Left cardiac atrium (tissue), 4 donors: Measurements from ENCODE around the gene ANKMY1. TPM values are rescaled to one million over a fixed set of nuclear protein-coding genes. Genes with fewer than 3 reads are reported as not detected.

ENCODE experiments used
- ATAC-seq, 2 donors: fragments of 200-7000 bp; cut with Tn5 transposase; one replicate each; pipeline ENCODE4 v1.9.1; 2020; ENCODE audit warnings: mild to moderate bottlenecking in 2 of 2, moderate library complexity in 2 of 2
- DNase-seq: peaks from one replicate; pipeline ENCODE4 v3.0.0-alpha.2; 2020
- intact Hi-C, 2 donors: fragments of 100-400 bp; cut with DNase I; formaldehyde crosslinking; loops; one replicate each; pipeline versions ENCODE4 v1.14.1 to v1.15.1; 2022 to 2023
- total RNA-seq, 2 donors: library from RNA; stranded (reverse); fragmentation: NEBNext Ultra II Directional; extraction: Animal tissue kit (Norgen Biotek cat#: 25700); gene quantifications; one replicate each; pipeline ENCODE4 v1.2.1, GENCODE V29; 2021
- donor health status: DM: no; HTN: yes; CAD: no.
- donor health status: DM: no; HTN: yes; CAD: no; lungs with severe emphysema.
- donor health status: DM: yes; HTN: yes; CAD: no.
- donor health status: Dilated cardiomyopathy.

The ANKMY1 gene
- total RNA-seq, 2 donors from 2014 or later = 4.9 to 8.1 TPM

DNA sequence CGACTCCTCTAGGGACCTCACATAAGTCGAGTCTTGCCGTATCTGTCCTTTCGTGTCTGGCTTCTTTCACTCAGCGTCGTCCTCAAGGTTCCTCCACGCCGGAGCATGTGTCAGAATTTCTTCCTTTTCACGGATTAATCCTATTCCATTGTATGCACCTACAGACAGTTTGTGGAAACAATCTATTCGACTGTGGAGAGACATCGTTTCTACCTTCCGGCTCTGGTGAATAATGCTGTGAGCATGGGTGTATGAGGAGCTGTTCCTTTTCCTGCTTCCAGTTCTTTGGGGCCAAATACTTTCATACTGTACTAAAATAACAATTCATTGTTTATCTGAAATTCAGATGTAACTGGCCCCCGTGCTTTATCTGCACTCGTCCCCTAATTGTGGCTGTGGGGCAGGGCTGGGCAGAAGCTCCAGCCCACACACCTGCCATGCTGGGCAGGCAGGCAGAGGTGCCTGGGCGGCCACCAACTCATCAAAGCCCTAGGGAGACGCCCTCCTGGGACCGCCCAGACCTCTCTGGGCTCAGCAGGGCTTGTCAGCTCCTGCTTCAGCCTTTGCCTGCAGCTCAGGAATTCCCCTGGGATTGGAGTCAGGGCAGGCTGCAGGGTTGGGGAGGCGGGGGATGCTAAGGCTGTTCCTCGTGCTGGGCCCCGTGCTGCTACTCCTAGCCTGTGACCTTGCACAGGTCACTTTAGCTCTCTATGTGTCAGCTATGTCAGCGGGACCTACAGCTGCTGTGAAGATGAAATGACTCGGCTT, 107.8 kb downstream of the ANKMY1 start:
- DNase-seq (peak; percentile 12), ATAC-seq (no peak)
- intact Hi-C loops = no loop called here

DNA sequence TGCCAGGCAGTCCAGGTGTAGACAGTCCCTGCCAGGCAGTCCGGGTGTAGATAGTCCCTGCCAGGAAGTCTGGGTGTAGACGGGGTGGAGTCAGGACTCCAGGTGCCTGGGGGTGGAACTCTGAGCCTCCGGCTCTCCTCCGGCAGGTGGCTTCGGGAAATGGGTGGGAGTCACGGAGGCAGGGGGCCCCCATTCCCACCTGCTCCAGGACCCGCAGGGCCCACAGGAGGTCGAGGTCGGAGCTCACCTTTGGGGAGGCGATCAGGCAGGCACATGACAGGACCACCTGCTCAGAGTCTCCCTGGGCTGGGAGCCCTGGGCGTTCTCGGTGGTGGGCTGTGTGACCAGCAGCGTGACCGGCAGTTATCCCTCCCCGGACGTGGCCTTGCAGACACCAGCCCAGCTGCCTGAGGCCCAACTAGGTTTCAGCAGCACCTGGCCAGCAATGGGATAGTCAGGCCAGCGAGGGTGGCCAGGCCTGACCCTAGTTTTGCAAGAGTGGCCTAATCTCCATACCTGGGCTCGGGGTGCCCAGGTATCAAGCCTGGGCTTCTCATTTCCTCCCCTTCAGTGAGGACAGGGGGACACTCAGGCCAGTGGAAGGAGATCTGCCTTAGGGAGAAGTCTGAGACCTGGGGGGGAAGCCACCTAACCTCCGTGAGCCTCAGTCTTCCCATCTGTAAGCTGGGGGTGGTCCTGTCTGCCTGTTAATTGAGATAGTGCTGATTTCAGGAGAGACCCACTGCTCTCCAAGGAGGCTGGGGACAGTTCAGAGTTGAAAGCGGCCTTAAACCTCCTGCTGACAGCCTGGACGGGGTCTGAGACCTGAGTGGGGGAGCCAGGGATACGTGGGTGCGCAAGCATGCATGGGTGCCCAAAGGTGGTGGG, 109.2 kb downstream of the ANKMY1 start:
- no peak for ATAC-seq
- DNase-seq = no peak
- intact Hi-C loops = no loop called here

DNA sequence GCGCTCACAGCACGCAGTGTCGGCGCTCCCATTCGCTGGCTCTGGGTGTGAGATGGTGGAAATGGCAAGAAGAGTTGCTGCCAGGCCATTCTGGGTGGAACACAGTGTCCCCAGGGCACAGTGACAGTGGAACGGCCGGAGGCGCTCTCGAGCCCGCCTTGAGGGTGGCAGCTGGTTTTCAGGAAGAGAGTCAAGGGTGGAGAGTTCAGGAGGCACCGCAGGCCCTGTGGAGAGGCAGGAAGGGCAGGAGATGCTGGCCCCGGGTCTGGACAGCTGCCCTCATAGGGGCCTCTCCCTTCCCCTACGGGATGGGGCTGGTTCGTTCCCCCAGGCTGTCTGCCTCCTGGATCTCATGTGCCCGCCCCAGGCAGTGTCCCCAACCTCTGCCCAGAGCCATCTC, 109.9 kb downstream of the ANKMY1 start:
- intact Hi-C loops = no loop called here
- DNase-seq (no peak), ATAC-seq (no peak)

DNA sequence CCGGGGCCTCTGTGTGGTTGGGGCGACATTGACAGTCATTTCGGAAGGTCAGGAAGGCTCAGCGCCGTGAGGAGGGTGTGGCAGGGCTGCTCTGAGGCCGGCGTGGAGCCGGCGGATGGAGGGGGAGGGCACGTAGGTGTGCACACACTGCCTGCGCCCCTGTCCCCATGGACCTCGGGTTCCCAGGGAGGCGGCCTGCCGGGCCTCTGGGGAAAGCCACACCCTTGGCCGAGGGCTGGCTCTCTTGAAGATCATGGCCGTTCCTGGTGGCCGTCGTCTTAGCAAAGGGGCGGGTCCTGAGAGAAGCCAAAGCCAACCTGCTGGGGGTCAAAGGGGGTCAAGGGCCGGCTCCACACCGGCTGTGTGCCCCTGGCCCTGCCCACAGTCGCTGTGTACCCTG, 110.5 kb downstream of the ANKMY1 start:
- intact Hi-C loops = no loop called here
- ATAC-seq (no peak), DNase-seq (no peak)

DNA sequence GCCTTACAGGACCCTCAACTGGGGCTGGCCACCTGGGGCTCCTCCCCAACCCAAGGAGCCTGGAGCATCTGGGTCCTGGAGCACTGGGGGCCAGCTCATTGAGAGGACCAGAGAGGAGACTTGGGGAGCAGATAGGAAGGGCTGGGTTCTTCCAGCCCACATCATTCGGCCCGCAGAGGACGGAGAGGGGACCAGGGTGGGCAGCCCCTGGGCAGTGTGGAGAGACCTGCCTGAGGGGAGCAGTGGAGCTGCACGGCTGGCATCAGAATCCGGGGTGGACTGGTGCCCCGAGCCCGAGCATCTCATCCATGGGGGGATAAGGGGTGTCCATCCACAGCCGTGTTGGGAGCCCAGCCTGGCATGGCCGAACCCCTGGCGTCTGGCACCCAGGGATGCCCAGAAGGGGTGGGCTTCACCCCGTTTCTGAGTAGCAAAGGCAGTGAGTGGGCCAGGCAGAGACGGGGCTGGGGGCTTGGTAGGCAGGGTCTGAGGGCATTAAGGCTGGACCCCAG, 111.1 kb downstream of the ANKMY1 start:
- intact Hi-C loops = no loop called here
- no peak for DNase-seq
- ATAC-seq = no peak

DNA sequence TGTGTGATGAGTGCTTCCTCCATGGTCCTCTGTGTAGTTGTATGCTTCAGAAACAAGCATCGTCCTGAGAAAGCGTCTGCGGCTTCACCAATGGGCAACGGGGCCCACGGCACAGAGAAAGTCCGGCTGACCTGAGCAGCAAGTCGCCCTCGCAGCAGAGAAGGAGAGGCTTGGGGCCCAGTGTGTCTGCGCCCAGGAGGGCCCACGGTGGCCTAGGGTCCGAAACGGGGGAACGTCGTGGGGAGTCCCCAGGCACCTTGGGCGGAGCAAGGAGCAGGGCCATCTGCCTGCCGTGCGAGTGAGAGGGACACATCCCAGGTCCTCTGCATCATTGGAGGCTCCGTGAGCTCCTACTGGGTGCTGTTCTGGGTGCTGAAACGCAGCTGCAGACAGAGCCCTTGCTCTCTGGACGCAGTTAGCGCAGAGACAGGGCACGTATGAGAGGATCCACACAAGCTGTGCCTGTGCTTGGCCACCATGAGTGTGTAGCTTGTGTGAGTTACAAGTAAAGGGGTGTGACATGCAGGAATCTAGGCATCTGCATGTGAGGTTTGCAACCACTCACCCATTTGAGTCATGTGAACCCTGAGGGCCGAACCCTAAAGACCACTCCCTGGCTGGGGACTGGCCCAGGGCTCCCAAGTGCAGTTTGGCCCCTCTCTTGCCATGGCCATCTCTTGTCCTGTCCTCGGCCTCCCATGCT, 111.7 kb downstream of the ANKMY1 start:
- ATAC-seq = no peak
- intact Hi-C loops = no loop called here
- DNase-seq = no peak

DNA sequence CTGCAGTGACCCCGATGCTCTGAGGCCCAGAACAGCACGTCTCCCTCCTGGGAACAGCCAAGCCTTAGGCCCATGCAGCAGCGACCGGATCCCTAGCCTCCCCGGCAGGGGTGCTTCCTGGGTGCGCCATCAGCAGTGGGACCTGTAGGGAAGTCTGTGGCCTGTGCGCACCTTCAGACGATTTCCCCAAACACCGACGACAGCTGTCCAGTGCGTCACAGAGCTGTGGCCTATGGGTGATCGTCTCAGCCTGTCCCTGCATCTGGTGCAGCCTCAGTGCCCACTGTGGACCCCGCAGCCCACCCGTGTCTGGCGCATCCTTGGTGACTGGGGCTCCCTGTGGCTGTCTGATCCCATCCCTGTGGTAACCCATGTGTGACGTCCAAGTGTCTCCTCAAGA, 113.3 kb downstream of the ANKMY1 start:
- no peak for DNase-seq
- no peak for ATAC-seq
- intact Hi-C loops = no loop called here

DNA sequence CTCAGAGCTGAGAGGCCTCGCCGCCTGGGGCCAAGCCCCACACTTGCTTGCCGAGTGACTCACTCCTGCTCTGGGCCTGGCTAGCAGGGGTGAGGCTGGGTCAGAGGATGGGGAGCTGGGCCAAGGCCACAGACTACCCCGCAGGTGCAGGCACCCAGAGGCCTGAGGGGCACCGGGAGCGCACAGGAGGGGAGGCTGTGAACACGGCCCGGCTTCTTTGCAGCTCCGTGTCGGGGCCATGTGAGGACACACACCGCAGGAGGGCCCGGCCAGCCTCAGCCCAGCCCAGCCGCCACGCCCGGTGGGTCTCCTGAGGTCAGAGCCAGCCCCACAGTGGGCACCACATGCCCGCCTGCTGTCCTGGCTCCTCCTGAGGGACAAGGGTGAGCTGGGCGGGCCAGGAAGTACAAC, 113.9 kb downstream of the ANKMY1 start:
- intact Hi-C loops = no loop called here
- DNase-seq = no peak
- ATAC-seq = peak in 1 of 2 donors; percentile 10

DNA sequence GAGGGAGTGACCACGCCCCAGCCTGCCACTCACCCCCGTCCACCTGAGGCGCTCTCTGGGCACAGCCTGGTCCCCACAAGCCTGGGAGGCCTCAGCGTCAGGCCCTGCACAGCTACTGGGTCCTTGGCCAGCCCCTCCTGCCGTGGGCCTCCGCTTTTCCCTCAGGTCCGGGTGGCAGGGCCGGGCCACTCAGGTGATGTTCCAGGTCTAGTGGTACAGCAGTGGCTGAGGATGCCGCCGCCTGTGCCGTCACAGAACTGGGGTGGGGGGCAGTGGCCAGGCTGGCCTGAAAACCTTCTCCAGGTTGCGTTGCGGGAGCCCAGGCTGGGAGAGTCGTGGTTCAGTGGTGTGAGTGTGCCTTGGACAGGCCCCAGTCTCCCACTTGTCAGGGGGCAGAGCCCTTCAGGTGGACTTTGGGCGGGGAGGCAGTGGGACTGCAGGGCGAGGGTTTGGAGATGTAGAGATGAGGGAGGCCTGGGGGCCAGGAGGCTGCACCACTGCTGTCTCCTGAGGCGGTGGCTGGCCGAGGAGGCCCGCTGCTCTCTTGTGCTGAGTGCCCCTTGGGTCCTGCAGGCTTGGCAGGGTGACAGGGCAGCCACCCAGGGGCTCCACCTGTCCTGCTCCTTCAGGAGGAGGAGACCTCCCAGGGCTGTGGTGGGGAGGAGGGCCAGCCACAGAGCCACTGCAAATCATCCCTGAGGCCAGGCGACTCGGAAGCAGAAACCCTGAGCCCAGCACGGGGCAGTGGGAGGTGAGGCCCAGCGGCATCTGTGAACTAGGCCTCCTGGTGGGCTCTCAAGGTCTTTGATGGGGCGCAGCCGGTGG, 114.7 kb downstream of the ANKMY1 start:
- intact Hi-C loops = no loop called here
- DNase-seq = no peak

DNA sequence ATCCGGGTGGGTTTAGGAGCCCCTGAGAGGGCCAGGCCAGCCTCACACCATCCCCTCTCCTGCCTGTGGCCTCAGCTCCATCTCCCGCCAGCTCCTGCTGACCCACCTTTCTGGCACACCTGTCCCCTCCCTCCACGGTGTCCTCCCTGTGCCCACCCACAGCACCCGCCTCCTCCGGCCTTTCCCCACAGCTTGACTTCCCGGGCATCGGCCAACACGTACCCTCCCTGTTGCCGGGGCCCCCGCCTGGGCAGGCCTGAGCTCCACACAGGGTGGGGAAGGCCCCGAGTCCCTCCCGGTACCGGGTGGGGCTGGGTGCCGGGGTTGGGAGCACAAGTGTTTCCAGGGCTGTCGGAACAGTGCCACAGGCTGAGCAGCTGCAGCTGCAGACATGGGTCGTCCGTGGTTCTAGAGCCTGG, 115.8 kb downstream of the ANKMY1 start:
- no peak for DNase-seq
- ATAC-seq = no peak
- intact Hi-C loops = no loop called here

More for the DNA sequence above, 114.7 kb downstream of the ANKMY1 start:
- no peak for ATAC-seq

DNA sequence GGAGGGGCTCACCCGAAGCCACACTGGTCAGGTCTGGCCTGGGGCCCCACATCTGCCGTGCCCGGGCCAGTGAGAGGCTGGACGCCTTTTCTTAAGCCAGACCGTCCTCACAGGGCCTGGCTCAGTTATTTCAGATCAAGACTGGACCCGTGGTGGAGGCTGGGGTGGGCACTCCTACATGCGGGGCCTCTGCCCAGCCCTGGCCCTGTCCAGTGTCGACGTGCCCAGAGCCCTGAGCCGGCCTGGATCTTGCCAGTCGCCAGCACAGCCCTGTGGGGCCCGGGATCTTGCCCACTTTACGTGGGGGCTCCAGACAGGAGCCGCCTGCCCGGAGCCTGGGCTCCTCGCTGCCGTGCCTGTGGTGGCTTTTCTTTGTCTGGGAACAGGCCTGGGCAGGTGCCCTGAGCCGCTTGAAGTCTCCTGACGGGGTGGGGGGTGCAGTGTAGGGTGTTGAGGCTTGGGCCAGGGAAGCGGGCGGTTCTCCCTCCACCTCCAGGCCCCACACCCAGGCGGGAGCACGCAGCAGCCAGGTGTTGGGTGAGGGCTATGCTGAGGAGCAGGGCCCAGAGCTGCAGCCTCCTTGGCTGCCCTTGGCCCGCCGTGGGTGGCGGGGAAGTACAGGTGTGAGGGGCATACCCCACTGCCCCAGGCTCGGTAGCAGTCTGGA, 116.3 kb downstream of the ANKMY1 start:
- DNase-seq = no peak
- intact Hi-C loops = no loop called here
- ATAC-seq = no peak

DNA sequence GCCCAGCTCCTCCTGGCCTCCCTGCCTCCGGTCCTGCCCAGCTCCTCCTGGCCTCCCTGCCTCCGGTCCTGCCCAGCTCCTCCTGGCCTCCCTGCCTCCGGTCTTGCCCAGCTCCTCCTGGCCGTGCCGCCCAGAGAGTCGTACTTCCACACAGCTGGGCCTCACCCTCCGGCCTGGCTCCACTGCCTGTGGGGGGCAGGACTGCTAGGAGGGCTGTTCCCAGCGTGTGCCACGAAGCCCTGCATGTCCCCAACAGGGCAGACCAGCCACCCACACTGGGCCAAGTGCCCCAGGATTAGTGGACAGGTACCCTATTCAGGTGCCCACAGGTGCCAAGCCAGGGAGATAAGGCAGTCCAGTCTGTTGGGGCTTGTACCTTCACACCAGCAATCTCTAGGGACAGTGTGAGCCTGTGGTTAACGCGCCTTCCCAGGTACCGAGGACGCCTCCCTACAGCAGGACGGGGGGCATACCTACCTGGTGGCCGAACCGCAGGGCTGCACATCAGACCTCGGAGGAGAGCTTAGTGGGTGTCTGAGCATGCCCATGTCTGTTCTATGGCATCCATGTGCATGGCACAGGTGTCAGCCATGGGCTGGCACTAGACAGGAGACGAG, 117.0 kb downstream of the ANKMY1 start:
- ATAC-seq (no peak), DNase-seq (peak; percentile 14)
- intact Hi-C loops = no loop called here

DNA sequence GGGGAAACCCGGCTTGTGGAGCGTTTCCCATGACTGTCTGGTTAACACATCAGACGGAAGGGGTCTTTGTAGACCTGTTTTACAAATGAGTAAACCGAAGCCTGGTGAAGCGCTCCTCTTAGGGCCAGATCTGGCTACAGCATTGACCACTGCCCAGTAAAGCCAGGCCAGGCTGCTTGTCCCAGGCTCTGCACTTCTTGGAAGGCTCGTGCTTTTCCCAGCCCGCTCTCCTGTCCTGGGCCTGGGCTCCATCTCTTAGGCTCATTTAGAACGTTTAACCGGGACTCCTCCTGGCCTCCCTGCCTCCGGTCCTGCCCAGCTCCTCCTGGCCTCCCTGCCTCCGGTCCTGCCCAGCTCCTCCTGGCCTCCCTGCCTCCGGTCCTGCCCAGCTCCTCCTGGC, 117.5 kb downstream of the ANKMY1 start:
- ATAC-seq (no peak), DNase-seq (no peak)
- intact Hi-C loops = no loop called here

DNA sequence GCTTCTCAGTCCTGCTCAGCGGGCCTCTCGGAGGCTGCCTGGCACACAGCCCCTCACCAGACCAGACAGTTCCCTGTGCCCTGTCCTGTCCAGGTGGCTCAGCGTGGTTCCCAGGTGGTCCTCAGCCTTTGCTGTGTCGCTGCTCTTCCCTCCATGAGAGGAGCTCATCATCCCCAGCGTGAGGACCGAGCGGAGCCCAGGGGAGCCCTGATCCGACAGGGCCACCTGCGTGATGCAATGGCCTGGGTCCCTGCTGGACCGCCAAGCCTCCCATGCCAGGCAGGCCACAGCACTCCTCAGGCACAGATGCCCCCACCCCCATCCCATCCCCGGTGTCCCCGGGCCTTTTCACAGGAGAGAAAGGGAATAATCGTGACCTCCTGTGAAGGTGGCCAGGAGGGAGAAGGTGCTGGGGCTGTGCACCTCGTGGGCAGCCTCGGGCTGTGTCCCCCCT, 118.1 kb downstream of the ANKMY1 start:
- intact Hi-C loops = loop anchor here (2.0 to 10.0 kb wide), 3 partner anchors 55 to 207 kb away; no protein-coding TSS in a partner anchor
- no peak for ATAC-seq
- DNase-seq = no peak

DNA sequence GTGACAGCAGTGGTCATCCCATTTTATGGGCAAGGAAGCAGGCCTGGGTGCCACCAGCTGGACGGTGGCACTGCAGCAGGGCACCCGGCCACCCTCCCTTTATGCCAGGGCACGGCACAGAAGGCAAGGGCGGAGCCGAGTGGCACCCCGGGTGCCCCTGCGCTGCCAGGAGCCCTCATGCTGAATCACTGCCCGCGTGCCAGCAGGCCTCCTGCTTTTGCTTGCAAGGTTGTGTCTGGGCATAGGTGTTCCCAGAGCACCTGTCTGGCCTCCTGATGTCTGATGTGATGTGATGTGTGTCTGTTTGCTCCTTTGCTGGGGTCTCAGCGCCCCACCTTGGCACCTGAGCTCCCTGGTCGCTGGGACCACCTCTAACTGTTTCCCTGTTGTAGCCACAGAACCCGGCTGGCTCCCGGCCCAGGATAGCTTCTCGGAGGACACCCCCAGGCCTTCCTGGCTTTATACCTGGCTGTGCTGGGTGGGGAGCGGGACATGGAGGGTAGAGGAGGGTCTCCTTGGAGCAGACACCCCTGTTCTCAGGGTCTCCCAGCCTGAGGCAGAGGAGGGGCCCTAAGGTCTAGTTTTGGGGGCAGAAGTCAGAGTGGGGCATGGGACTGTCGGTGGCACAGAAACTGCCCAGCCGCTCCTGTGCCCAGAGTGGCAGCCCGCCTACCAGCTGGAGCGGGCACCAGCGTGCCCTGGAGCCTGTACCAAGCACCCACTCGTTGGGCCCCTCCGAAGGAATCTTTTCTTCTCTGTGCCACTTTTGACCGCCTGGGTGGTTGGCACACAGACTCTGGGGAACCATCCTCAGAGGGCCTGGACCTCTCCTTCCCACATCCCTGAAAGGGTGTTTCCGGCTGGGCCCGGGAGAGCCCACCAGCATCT, 118.7 kb downstream of the ANKMY1 start:
- no peak for ATAC-seq
- intact Hi-C loops = loop anchor here (1.0 to 10.0 kb wide), 4 partner anchors 54 to 206 kb away; no protein-coding TSS in a partner anchor
- DNase-seq = peak; percentile 18
